CD4-positive, alpha-beta T cell (primary cell): ENCODE measurements around the gene VTCN1. TPM values are rescaled to one million over a fixed set of nuclear protein-coding genes. Genes with fewer than 3 reads are reported as not detected.

Experiments
- ATAC-seq: fragments of 200-7000 bp; cut with Tn5 transposase; one replicate; pipeline ENCODE4 v1.10.0; 2022; ENCODE audit warnings: mild to moderate bottlenecking; ENCODE audit not compliant: poor library complexity
- CTCF ChIA-PET: fragments of 350-600 bp; sonication (Branson Sonifier 250); formaldehyde crosslinking; loops from one replicate; lab custom pipeline; 2021; ENCODE audit warnings: antibody characterized with exemption, inconsistent platforms; lab: Charles Lee
- POLR2A ChIA-PET: fragments of 350-600 bp; sonication (Branson Sonifier 250); formaldehyde crosslinking; loops from one replicate; lab custom pipeline; 2021; ENCODE audit warnings: antibody characterized with exemption, inconsistent platforms; lab: Charles Lee
- DNase-seq, 14 experiments: peaks; one replicate each; pipeline ENCODE4 v3.0.0-alpha.2; 2013 to 2020; ENCODE audit warnings: mixed read lengths in 2 of 14
- H3K27ac ChIP-seq, 2 donors: one replicate each; pipeline versions ENCODE4 v1.5.1 to v1.7.0; 2013; ENCODE audit warnings: low read length in 2 of 2, low read depth in 1 of 2, mild to moderate bottlenecking in 1 of 2
- H3K27me3 ChIP-seq, 2 experiments: 1 replicate in 1 of 2; 2 replicates in 1 of 2; pipeline versions ENCODE4 v1.6.1 to v1.7.0; 2013; ENCODE audit warnings: low read length in 2 of 2, control low read depth in 1 of 2, mild to moderate bottlenecking in 1 of 2, moderate library complexity in 1 of 2; ENCODE audit not compliant: insufficient read depth in 2 of 2, control insufficient read depth in 1 of 2
- H3K36me3 ChIP-seq: one replicate; pipeline ENCODE4 v1.6.1; 2013; ENCODE audit warnings: low read length, control low read depth; ENCODE audit not compliant: insufficient read depth
- H3K4me1 ChIP-seq: one replicate; pipeline ENCODE4 v1.6.1; 2013; ENCODE audit warnings: low read length, control low read depth; ENCODE audit not compliant: insufficient read depth
- H3K4me3 ChIP-seq: one replicate; pipeline ENCODE4 v1.5.1; 2013; ENCODE audit warnings: mild to moderate bottlenecking, low read length, moderate library complexity
- H3K9me3 ChIP-seq, 2 experiments: 1 replicate in 1 of 2; 2 replicates in 1 of 2; pipeline versions ENCODE4 v1.6.1 to v1.7.0; 2013; ENCODE audit warnings: low read length in 2 of 2, mild to moderate bottlenecking in 2 of 2, control low read depth in 1 of 2, moderate library complexity in 1 of 2; ENCODE audit not compliant: control insufficient read depth in 1 of 2, insufficient read depth in 1 of 2
- H3K27ac Mint-ChIP-seq: one replicate; pipeline ENCODE4 v1.8.0; 2020; ENCODE audit warnings: mixed read lengths
- H3K27me3 Mint-ChIP-seq: one replicate; pipeline ENCODE4 v1.8.0; 2021; ENCODE audit warnings: mixed read lengths
- H3K36me3 Mint-ChIP-seq: one replicate; pipeline ENCODE4 v1.8.0; 2021; ENCODE audit warnings: low read depth, mixed read lengths
- H3K4me1 Mint-ChIP-seq: one replicate; pipeline ENCODE4 v1.8.0; 2021; ENCODE audit warnings: low read depth, mixed read lengths
- H3K4me3 Mint-ChIP-seq: one replicate; pipeline ENCODE4 v1.8.0; 2020; ENCODE audit warnings: mild to moderate bottlenecking, mixed read lengths
- H3K9me3 Mint-ChIP-seq: one replicate; pipeline ENCODE4 v1.8.0; 2020; ENCODE audit warnings: mixed read lengths
- intact Hi-C, 2 experiments: fragments of 100-400 bp; cut with DNase I in 1 of 2; cut with micrococcal nuclease in 1 of 2; formaldehyde crosslinking; loops; one replicate each; pipeline versions ENCODE4 v1.15.1 to v1.9.0; 2023 to 2025; cut with DNase I, micrococcal nuclease
- total RNA-seq, 174 experiments: library from RNA in 2 of 174; stranded (reverse) in 2 of 174; gene quantifications; one replicate each; pipeline ENCODE4 v1.2.3 and lab custom pipeline; 2021 to 2026
- TF ChIP-seq, protein P1 (sequence below): fragments of 200-600 bp; IDR thresholded peaks from one replicate; pipeline ENCODE4 v1.8.0; 2022; ENCODE audit warnings: antibody characterized with exemption, mild to moderate bottlenecking

Gene VTCN1
- total RNA-seq, 2 experiments from 2014 or later = not detected

DNA sequence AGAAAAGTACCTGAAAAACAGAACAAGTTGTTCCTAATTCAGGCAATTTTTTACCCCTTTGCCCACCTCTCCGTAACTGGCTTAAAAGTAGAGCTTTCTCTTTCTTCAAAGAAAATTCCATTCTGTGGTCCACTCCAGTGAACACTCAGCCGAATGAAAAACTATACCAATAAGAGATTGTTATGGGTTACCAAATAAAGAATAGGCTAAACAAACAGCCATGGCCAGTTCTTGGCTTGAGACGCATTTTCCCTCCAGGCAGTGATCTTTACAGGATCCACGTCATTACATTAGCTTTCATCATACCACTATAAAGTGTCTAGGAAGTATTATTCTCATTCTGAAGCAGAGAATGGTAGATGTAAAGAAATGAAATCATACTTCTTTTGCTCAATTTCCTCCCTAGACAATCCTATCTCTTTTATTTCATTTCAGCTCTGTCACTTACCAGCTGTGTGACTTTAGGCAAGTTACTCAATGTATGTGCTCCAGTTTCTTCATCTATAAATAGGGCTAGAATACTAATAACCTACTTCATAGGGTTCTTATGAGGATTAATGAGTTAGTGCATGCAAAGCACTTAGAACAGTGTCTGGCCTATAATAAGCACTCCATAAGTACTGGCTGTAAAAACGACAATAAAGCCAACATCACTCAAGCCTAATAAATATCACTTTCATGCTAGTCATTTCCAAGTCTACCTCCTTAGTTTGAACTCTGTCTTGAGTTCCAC is 62.7 kb downstream of the VTCN1 start:
- Histone ChIP-seq H3K27ac (no peak overlapping the region), H3K4me1 (no peaks in the 10 kb centered on the region), H3K9me3 (no peaks in the 10 kb centered on the region), H3K27me3 (no peaks in the 10 kb centered on the region), H3K4me3 (no peak overlapping the region), H3K36me3 (no peaks in the 10 kb centered on the region)
- H3K9me3 Mint-ChIP-seq = no peaks in the 10 kb centered on the region
- TF ChIP-seq, protein P1, sequence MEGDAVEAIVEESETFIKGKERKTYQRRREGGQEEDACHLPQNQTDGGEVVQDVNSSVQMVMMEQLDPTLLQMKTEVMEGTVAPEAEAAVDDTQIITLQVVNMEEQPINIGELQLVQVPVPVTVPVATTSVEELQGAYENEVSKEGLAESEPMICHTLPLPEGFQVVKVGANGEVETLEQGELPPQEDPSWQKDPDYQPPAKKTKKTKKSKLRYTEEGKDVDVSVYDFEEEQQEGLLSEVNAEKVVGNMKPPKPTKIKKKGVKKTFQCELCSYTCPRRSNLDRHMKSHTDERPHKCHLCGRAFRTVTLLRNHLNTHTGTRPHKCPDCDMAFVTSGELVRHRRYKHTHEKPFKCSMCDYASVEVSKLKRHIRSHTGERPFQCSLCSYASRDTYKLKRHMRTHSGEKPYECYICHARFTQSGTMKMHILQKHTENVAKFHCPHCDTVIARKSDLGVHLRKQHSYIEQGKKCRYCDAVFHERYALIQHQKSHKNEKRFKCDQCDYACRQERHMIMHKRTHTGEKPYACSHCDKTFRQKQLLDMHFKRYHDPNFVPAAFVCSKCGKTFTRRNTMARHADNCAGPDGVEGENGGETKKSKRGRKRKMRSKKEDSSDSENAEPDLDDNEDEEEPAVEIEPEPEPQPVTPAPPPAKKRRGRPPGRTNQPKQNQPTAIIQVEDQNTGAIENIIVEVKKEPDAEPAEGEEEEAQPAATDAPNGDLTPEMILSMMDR = no peak
- ATAC-seq (no peak), DNase-seq (no peak)
- no peak overlapping the region for H3K27ac Mint-ChIP-seq
- intact Hi-C loops = no loop called here
- no peaks in the 10 kb centered on the region for H3K4me1 Mint-ChIP-seq
- H3K36me3 Mint-ChIP-seq = no peaks in the 10 kb centered on the region
- POLR2A ChIA-PET = no interaction called here
- peaks cover 12% of the 10 kb centered on the region for H3K27me3 Mint-ChIP-seq
- CTCF ChIA-PET = no interaction called here
- H3K4me3 Mint-ChIP-seq = no peak overlapping the region

DNA sequence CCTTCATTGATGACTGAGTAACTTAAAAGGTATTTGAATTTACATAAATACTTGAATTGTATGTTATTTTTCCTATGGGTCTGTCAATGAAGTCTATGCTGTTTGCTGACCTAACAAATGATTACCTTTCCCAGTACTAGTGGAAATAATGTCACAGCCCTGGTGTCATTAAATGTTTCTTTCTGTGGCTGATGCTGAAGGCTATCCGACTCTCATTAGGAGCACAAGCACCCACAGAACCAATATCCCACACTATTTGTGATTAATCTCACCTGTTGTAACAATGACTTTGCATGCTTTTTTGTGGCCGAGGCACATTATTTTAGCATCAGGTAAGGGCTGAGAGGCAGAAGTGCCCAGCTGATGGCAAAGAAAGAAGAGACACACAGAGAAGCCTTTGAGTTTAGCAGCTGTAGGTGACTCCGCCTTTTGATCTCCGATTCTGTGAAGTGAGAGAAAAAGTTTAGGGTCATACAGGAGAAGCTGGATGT is 63.3 kb downstream of the VTCN1 start:
- no peaks in the 10 kb centered on the region for H3K4me1 ChIP-seq
- no peak overlapping the region for H3K4me3 ChIP-seq
- TF ChIP-seq, protein P1 = no peak
- no peaks in the 10 kb centered on the region for H3K36me3 Mint-ChIP-seq
- ATAC-seq = no peak
- H3K27me3 Mint-ChIP-seq = peaks cover 12% of the 10 kb centered on the region
- no peak overlapping the region for H3K27ac Mint-ChIP-seq
- intact Hi-C loops = no loop called here
- H3K9me3 ChIP-seq = no peaks in the 10 kb centered on the region
- no peak overlapping the region for H3K27ac ChIP-seq
- H3K9me3 Mint-ChIP-seq = no peaks in the 10 kb centered on the region
- ChIA-PET CTCF (no interaction called here), POLR2A (no interaction called here)
- no peak overlapping the region for H3K4me3 Mint-ChIP-seq
- no peaks in the 10 kb centered on the region for H3K36me3 ChIP-seq
- no peaks in the 10 kb centered on the region for H3K27me3 ChIP-seq
- no peaks in the 10 kb centered on the region for H3K4me1 Mint-ChIP-seq
- DNase-seq = no peak

DNA sequence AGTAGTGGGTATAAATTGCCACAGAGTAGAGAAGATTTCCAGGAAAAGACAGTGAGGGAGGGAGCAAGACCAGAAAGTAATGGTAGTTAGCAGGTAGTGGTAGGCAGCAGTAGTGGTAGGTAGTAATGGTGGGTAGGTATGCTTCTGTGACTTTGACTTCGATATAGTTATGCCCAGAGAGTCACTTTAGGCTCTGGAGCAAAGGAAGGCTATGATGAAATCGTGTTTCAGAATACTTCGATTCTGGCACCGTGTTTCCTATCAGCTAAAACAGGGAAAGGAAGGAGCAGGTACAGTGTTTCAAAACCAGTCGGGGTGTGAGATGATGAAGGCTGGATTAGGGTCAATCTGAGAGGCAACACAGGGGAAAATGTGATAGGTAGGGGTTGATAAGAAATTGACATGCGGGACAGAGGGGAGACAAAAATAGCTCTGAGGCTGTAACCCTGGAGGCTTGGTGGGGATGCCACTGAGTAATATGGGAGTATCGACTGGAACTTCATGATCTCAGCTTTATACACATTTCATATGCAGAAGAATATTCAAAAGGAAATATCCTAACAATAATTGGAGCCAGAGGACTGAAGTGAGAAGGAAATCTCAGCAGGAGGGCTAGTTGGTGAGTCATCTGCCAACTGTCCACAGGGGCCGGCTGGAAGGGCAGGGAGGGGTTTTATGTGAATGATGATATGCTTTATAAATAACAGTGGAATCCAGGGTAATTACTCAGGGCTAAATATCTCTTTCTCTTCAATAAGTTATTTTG is 64.0 kb downstream of the VTCN1 start:
- intact Hi-C loops = no loop called here

More for the DNA sequence above, 64.0 kb downstream of the VTCN1 start:
- H3K4me3 Mint-ChIP-seq = no peak overlapping the region
- no peak overlapping the region for H3K27ac Mint-ChIP-seq
- H3K27me3 Mint-ChIP-seq = peaks cover 12% of the 10 kb centered on the region
- no peak overlapping the region for H3K4me3 ChIP-seq
- ATAC-seq (no peak), DNase-seq (no peak)
- H3K36me3 Mint-ChIP-seq = no peaks in the 10 kb centered on the region
- ChIA-PET CTCF (no interaction called here), POLR2A (no interaction called here)
- no peak overlapping the region for H3K27ac ChIP-seq
- H3K4me1 Mint-ChIP-seq = no peaks in the 10 kb centered on the region
- no peaks in the 10 kb centered on the region for H3K9me3 ChIP-seq
- no peaks in the 10 kb centered on the region for H3K27me3 ChIP-seq
- no peaks in the 10 kb centered on the region for H3K9me3 Mint-ChIP-seq
- no peaks in the 10 kb centered on the region for H3K36me3 ChIP-seq
- TF ChIP-seq, protein P1 = no peak
- no peaks in the 10 kb centered on the region for H3K4me1 ChIP-seq
